OCI-LY7 (cell line): ENCODE measurements around the gene REM1.
"Not testable (repeated sequence)": the region's sequence is repeated elsewhere in the genome, so short reads cannot be mapped to it uniquely, and the experiment has no call there.

ENCODE experiments used
- EZH2phosphoT487 ChIP-seq: fragments of 200-600 bp; sonication (generic); IDR thresholded peaks from 2 replicates; pipeline ENCODE4 v1.6.1; 2018; ENCODE audit warnings: low read depth, borderline replicate concordance, mild to moderate bottlenecking, mixed run types, antibody characterized with exemption, low read length, moderate library complexity, mixed read lengths
- TF ChIP-seq, protein P1 (sequence below): fragments of 200-600 bp; sonication (generic); conservative IDR thresholded peaks from 2 replicates; pipeline ENCODE4 v1.5.1; 2014; ENCODE audit warnings: mild to moderate bottlenecking, antibody characterized with exemption, low read length, moderate library complexity, mixed read lengths

GRCh38 chr20:31426891-31427551 is 48.1 kb upstream of the REM1 start:
- TF ChIP-seq, protein P1, sequence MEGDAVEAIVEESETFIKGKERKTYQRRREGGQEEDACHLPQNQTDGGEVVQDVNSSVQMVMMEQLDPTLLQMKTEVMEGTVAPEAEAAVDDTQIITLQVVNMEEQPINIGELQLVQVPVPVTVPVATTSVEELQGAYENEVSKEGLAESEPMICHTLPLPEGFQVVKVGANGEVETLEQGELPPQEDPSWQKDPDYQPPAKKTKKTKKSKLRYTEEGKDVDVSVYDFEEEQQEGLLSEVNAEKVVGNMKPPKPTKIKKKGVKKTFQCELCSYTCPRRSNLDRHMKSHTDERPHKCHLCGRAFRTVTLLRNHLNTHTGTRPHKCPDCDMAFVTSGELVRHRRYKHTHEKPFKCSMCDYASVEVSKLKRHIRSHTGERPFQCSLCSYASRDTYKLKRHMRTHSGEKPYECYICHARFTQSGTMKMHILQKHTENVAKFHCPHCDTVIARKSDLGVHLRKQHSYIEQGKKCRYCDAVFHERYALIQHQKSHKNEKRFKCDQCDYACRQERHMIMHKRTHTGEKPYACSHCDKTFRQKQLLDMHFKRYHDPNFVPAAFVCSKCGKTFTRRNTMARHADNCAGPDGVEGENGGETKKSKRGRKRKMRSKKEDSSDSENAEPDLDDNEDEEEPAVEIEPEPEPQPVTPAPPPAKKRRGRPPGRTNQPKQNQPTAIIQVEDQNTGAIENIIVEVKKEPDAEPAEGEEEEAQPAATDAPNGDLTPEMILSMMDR = not testable (repeated sequence)
- not testable (repeated sequence) for TF ChIP-seq EZH2phosphoT487
